Fibroblast of lung (primary cell): ENCODE results near the gene KCNK5. TPM values are rescaled to one million over a fixed set of nuclear protein-coding genes. Genes with fewer than 3 reads are reported as not detected.

ENCODE experiments used
- DNase-seq, 2 donors: peaks; one replicate each; pipeline versions ENCODE4 v3.0.0 to v3.0.0-alpha.2; 2010; ENCODE audit warnings: low read depth in 2 of 2
- H2AFZ ChIP-seq: 2 replicates; pipeline ENCODE4 v1.5.1; 2012; ENCODE audit warnings: low read length, control low read depth, inconsistent platforms
- H3K27ac ChIP-seq: 2 replicates; pipeline ENCODE4 v1.5.1; 2011; ENCODE audit warnings: low read length, control low read depth; ENCODE audit not compliant: insufficient read depth
- H3K27me3 ChIP-seq: 2 replicates; pipeline ENCODE4 v1.5.1; 2011; ENCODE audit warnings: mild to moderate bottlenecking, low read length; ENCODE audit not compliant: control insufficient read depth, insufficient read depth
- H3K36me3 ChIP-seq: 2 replicates; pipeline ENCODE4 v1.5.1; 2011; ENCODE audit warnings: low read length; ENCODE audit not compliant: control insufficient read depth, insufficient read depth
- H3K4me1 ChIP-seq: 2 replicates; pipeline ENCODE4 v1.5.1; 2011; ENCODE audit warnings: low read length; ENCODE audit not compliant: control insufficient read depth, insufficient read depth; ENCODE audit errors: extremely low read depth
- H3K4me2 ChIP-seq: 2 replicates; pipeline ENCODE4 v1.5.1; 2011; ENCODE audit warnings: low read length, control low read depth; ENCODE audit not compliant: insufficient read depth; ENCODE audit errors: extremely low read depth
- H3K4me3 ChIP-seq, 4 experiments: fragments of 200-600 bp in 1 of 4; sonication (generic) in 1 of 4; replicated peaks in 1 of 4; 2 replicates each; pipeline ENCODE4 v1.5.1; 2011 to 2016; ENCODE audit warnings: low read length in 4 of 4, low read depth in 3 of 4, mild to moderate bottlenecking in 3 of 4, control low read depth in 2 of 4, inconsistent platforms in 1 of 4, mixed read lengths in 1 of 4; ENCODE audit not compliant: insufficient read depth in 1 of 4; ENCODE audit errors: control extremely low read depth in 1 of 4
- H3K79me2 ChIP-seq: 2 replicates; pipeline ENCODE4 v1.5.1; 2012; ENCODE audit warnings: mild to moderate bottlenecking, low read length, inconsistent platforms; ENCODE audit not compliant: control insufficient read depth, insufficient read depth
- H3K9ac ChIP-seq: 2 replicates; pipeline ENCODE4 v1.5.1; 2011; ENCODE audit warnings: mild to moderate bottlenecking, low read length, control low read depth; ENCODE audit not compliant: insufficient read depth
- H3K9me3 ChIP-seq: 2 replicates; pipeline ENCODE4 v1.5.1; 2012; ENCODE audit warnings: low read depth, low read length; ENCODE audit not compliant: control insufficient read depth, insufficient read depth
- H4K20me1 ChIP-seq: 2 replicates; pipeline ENCODE4 v1.5.1; 2011; ENCODE audit warnings: low read length; ENCODE audit not compliant: control insufficient read depth, insufficient read depth; ENCODE audit errors: extremely low read depth
- EZH2 ChIP-seq: IDR thresholded peaks from 2 replicates; pipeline ENCODE4 v1.5.1; 2012; ENCODE audit warnings: low read length, control low read depth, mild to moderate bottlenecking; ENCODE audit errors: missing control alignments
- polyA plus RNA-seq, 2 donors: library from polyadenylated mRNA; depleted of rRNA in 1 of 2; stranded (reverse) in 1 of 2; unstranded in 1 of 2; fragments of >200 nt; gene quantifications; 2 replicates each; pipeline ENCODE4 v1.2.1, GENCODE V29; 2011 to 2012; ENCODE audit warnings: missing spikeins in 1 of 2
- total RNA-seq: library from RNA; depleted of rRNA; stranded (reverse); fragments of >200 nt; gene quantifications from 2 replicates; pipeline ENCODE4 v1.2.1, GENCODE V29; 2014
- TF ChIP-seq, protein P1 (sequence below), 2 donors: IDR thresholded peaks in 1 of 2; conservative IDR thresholded peaks in 1 of 2; 1 replicate in 1 of 2; 2 replicates in 1 of 2; pipeline ENCODE4 v1.5.1; 2011 to 2012; ENCODE audit warnings: low read length in 2 of 2, control low read depth in 1 of 2, inconsistent platforms in 1 of 2, low read depth in 1 of 2, mild to moderate bottlenecking in 1 of 2

KCNK5 gene
- total and polyA plus RNA-seq, 2 donors (not counting 1 experiment from before 2014, with no cell fraction given) = under 0.01 to 0.02 TPM

DNA sequence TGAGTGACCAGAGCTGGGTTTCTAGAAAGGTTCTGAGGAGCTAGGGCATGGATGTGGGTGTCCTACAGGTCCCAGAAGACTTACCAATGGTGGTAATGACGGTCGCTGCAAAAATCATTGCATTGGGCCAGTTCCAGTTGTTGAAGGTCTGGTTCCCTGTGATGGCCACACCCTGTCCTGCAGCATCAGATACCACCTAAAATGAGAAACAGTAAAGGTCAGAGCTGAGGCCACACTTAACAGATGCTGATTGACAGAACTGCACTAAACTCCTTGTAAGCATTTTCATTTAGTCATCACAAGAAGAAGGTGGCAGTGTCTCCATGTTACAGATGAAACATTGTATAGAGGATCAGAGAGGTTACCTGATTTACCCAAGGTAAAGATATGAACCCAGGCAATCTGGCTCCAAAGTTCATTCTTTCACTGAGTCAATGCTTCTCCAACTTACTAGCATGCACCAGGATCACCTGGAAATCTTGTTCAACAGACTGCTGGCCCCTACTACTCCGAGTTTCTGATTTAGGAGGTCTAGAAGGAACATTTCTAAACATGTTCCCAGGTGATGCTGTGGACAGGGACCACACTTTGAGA is 33.4 kb downstream of the KCNK5 start:
- H3K9ac ChIP-seq = no peak overlapping the region
- H3K4me3 ChIP-seq = no peak overlapping the region
- no peaks in the 10 kb centered on the region for H3K79me2 ChIP-seq
- no peak for DNase-seq
- H3K36me3 ChIP-seq = no peaks in the 10 kb centered on the region
- TF ChIP-seq EZH2 = no peak
- TF ChIP-seq, protein P1, sequence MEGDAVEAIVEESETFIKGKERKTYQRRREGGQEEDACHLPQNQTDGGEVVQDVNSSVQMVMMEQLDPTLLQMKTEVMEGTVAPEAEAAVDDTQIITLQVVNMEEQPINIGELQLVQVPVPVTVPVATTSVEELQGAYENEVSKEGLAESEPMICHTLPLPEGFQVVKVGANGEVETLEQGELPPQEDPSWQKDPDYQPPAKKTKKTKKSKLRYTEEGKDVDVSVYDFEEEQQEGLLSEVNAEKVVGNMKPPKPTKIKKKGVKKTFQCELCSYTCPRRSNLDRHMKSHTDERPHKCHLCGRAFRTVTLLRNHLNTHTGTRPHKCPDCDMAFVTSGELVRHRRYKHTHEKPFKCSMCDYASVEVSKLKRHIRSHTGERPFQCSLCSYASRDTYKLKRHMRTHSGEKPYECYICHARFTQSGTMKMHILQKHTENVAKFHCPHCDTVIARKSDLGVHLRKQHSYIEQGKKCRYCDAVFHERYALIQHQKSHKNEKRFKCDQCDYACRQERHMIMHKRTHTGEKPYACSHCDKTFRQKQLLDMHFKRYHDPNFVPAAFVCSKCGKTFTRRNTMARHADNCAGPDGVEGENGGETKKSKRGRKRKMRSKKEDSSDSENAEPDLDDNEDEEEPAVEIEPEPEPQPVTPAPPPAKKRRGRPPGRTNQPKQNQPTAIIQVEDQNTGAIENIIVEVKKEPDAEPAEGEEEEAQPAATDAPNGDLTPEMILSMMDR (conservative IDR thresholded peaks at IDR 0.05 in 1 of 2, IDR thresholded peaks at IDR 0.05 in 1 of 2; ENCODE audit: low read depth in 1 of 2, low read length in 2 of 2) = no peak
- no peaks in the 10 kb centered on the region for H4K20me1 ChIP-seq
- H3K4me2 ChIP-seq = no peak overlapping the region
- no peaks in the 10 kb centered on the region for H3K27me3 ChIP-seq
- no peaks in the 10 kb centered on the region for H3K9me3 ChIP-seq
- H3K27ac ChIP-seq = no peak overlapping the region
- no peaks in the 10 kb centered on the region for H3K4me1 ChIP-seq
- no peak overlapping the region for H2AFZ ChIP-seq

DNA sequence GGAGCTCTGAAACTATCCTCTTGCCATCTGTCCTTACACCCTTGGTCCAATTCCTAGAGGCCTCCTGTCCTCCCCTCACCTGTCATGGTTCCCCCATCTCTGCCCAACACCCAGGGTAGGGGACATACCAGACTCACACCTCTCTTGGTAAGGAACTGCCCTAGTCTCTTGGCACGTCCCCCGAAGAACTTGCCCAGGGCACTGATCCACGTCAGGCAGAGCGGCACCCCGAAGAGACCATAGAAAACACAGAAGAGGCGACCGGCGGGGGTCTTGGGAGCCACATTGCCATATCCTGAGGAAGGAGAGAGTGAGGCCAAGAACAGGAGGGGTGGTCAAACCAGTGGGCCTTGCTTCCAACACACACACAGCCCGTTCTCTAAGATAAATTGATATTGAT is 34.8 kb downstream of the KCNK5 start:
- no peak overlapping the region for H2AFZ ChIP-seq
- H3K36me3 ChIP-seq = no peaks in the 10 kb centered on the region
- no peaks in the 10 kb centered on the region for H3K9me3 ChIP-seq
- H3K27ac ChIP-seq = no peak overlapping the region
- H3K79me2 ChIP-seq = no peaks in the 10 kb centered on the region
- H3K4me1 ChIP-seq = no peaks in the 10 kb centered on the region
- no peak overlapping the region for H3K4me2 ChIP-seq
- no peak for DNase-seq
- no peaks in the 10 kb centered on the region for H4K20me1 ChIP-seq
- H3K9ac ChIP-seq = no peak overlapping the region
- TF ChIP-seq EZH2 = no peak
- TF ChIP-seq, protein P1 (conservative IDR thresholded peaks at IDR 0.05 in 1 of 2, IDR thresholded peaks at IDR 0.05 in 1 of 2; ENCODE audit: low read depth in 1 of 2, low read length in 2 of 2) = no peak
- no peak overlapping the region for H3K4me3 ChIP-seq
- no peaks in the 10 kb centered on the region for H3K27me3 ChIP-seq

GRCh38 chr6:39193201-39193791 is 36.0 kb downstream of the KCNK5 start:
- no peak overlapping the region for H2AFZ ChIP-seq
- H3K4me2 ChIP-seq = no peak overlapping the region
- no peaks in the 10 kb centered on the region for H3K4me1 ChIP-seq
- no peaks in the 10 kb centered on the region for H4K20me1 ChIP-seq
- no peaks in the 10 kb centered on the region for H3K36me3 ChIP-seq
- TF ChIP-seq EZH2 = no peak
- TF ChIP-seq, protein P1 (conservative IDR thresholded peaks at IDR 0.05 in 1 of 2, IDR thresholded peaks at IDR 0.05 in 1 of 2; ENCODE audit: low read depth in 1 of 2, low read length in 2 of 2) = no peak
- no peaks in the 10 kb centered on the region for H3K9me3 ChIP-seq
- DNase-seq = no peak
- no peak overlapping the region for H3K9ac ChIP-seq
- H3K79me2 ChIP-seq = no peaks in the 10 kb centered on the region
- H3K27me3 ChIP-seq = no peaks in the 10 kb centered on the region
- no peak overlapping the region for H3K27ac ChIP-seq
- no peak overlapping the region for H3K4me3 ChIP-seq
